PC-3 (cell line): Measurements from ENCODE around the gene LRFN5.
"Not testable (repeated sequence)": the region's sequence is repeated elsewhere in the genome, so short reads cannot be mapped to it uniquely, and the experiment has no call there.

Experiments
- EZH2 ChIP-seq: fragments of 300-600 bp; sonication (generic); IDR thresholded peaks from one replicate; pipeline ENCODE4 v1.6.1; 2017; ENCODE audit warnings: antibody characterized with exemption, mild to moderate bottlenecking, low read length; ENCODE audit not compliant: unreplicated experiment
- TF ChIP-seq, protein P1 (sequence below): fragments of 300-600 bp; sonication (generic); conservative IDR thresholded peaks from 2 replicates; pipeline ENCODE4 v1.5.1; 2017; ENCODE audit warnings: antibody characterized with exemption, low read depth, mild to moderate bottlenecking, low read length

GRCh38 chr14:41673601-41674000, 66.9 kb downstream of the LRFN5 start:
- TF ChIP-seq, protein P1, sequence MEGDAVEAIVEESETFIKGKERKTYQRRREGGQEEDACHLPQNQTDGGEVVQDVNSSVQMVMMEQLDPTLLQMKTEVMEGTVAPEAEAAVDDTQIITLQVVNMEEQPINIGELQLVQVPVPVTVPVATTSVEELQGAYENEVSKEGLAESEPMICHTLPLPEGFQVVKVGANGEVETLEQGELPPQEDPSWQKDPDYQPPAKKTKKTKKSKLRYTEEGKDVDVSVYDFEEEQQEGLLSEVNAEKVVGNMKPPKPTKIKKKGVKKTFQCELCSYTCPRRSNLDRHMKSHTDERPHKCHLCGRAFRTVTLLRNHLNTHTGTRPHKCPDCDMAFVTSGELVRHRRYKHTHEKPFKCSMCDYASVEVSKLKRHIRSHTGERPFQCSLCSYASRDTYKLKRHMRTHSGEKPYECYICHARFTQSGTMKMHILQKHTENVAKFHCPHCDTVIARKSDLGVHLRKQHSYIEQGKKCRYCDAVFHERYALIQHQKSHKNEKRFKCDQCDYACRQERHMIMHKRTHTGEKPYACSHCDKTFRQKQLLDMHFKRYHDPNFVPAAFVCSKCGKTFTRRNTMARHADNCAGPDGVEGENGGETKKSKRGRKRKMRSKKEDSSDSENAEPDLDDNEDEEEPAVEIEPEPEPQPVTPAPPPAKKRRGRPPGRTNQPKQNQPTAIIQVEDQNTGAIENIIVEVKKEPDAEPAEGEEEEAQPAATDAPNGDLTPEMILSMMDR: not testable (repeated sequence)
- TF ChIP-seq EZH2: not testable (repeated sequence)
